Stimulated activated CD4-positive, alpha-beta T cell treated with anti-CD3 and anti-CD28 coated beads, Interleukin-15, amount 100 ng/mL, for 24 hours (primary cell): ENCODE measurements around the gene PSAPL1.

Experiments used
- DNase-seq: peaks from one replicate; pipeline ENCODE4 v3.0.0-alpha.2; 2020

Gene PSAPL1

GRCh38 chr4:7393601-7394575, 40.8 kb downstream of the PSAPL1 start:
- DNase-seq: no peak

GRCh38 chr4:7392438-7393421, 42.0 kb downstream of the PSAPL1 start:
- DNase-seq: no peak

GRCh38 chr4:7391637-7392437, 42.9 kb downstream of the PSAPL1 start:
- no peak for DNase-seq

- no peak for DNase-seq
These were observed 43.7 kb downstream of the PSAPL1 start for GRCh38 chr4:7390906-7391636.

GRCh38 chr4:7390336-7390735, 44.4 kb downstream of the PSAPL1 start:
- DNase-seq: no peak

GRCh38 chr4:7389719-7390118, 45.0 kb downstream of the PSAPL1 start:
- DNase-seq: no peak

- DNase-seq: no peak
These were observed 45.5 kb downstream of the PSAPL1 start for GRCh38 chr4:7389101-7389701.

GRCh38 chr4:7388627-7389026, 46.1 kb downstream of the PSAPL1 start:
- no peak for DNase-seq

- DNase-seq: no peak
These were observed 46.8 kb downstream of the PSAPL1 start for GRCh38 chr4:7387925-7388324.

- DNase-seq: no peak
These were observed 49.5 kb downstream of the PSAPL1 start for GRCh38 chr4:7384929-7385890.

GRCh38 chr4:7384003-7384928, 50.5 kb downstream of the PSAPL1 start:
- DNase-seq: no peak

- DNase-seq: no peak
These were observed 51.5 kb downstream of the PSAPL1 start for GRCh38 chr4:7383266-7383665.

- no peak for DNase-seq
These were observed 52.1 kb downstream of the PSAPL1 start for GRCh38 chr4:7382634-7383014.

- no peak for DNase-seq
These were observed 52.7 kb downstream of the PSAPL1 start for GRCh38 chr4:7381890-7382633.

GRCh38 chr4:7381221-7381889, 53.4 kb downstream of the PSAPL1 start:
- DNase-seq: no peak
